ENCODE data around the gene SLX1A. TPM values are rescaled to one million over a fixed set of nuclear protein-coding genes. Genes with fewer than 3 reads are reported as not detected.

The SLX1A gene
- total RNA-seq, 1 experiment from 2014 or later, result 37.1 TPM

- no TSS peak for BruUV-seq (replicated peaks)
- no peak for TF ChIP-seq CTCF (IDR thresholded peaks at IDR 0.05; ENCODE audit: unreplicated experiment)
- DNase-seq (ENCODE audit: unreplicated experiment), result no peak
- H3K9me3 Mint-ChIP-seq (ENCODE audit: unreplicated experiment), result no peaks in the 10 kb centered on the region
- H3K27me3 Mint-ChIP-seq (ENCODE audit: insufficient read depth, unreplicated experiment), result no peaks in the 10 kb centered on the region
- CTCF ChIA-PET, result interaction anchor here (0.6 kb wide), 1 partner anchor 1479 kb away, joined by 3 read pairs; no protein-coding TSS in a partner anchor
- H3K4me1 Mint-ChIP-seq (ENCODE audit: insufficient read depth, unreplicated experiment), result no peaks in the 10 kb centered on the region
- intact Hi-C loops (cut with micrococcal nuclease), result no loop called here
- POLR2A ChIA-PET, result no interaction called here
- H3K27ac Mint-ChIP-seq (ENCODE audit: low read depth, unreplicated experiment), result no peak overlapping the region
- H3K4me3 Mint-ChIP-seq (ENCODE audit: unreplicated experiment), result no peak overlapping the region
- H3K36me3 Mint-ChIP-seq (ENCODE audit: insufficient read depth, unreplicated experiment), result no peaks in the 10 kb centered on the region
These were observed 12.9 kb upstream of the SLX1A start for GRCh38 chr16:30180741-30181140.

GRCh38 chr16:30183233-30184095 is 10.2 kb upstream of the SLX1A start, which contains the start of gene CORO1A:
CORO1A (plus strand) TSS chr16:30183602; CDS start chr16:30185210, 1,608 bp downstream.
- CTCF ChIA-PET, result interaction anchor here (0.7 kb wide), 1 partner anchor 71 kb away, joined by 5 read pairs; no protein-coding TSS in a partner anchor
- TF ChIP-seq CTCF (IDR thresholded peaks at IDR 0.05; ENCODE audit: unreplicated experiment), result no peak

GRCh38 chr16:30184096-30184890 is 9.4 kb upstream of the SLX1A start:
- H3K4me3 Mint-ChIP-seq (ENCODE audit: unreplicated experiment), result peak overlapping the region; percentile 46
- H3K36me3 Mint-ChIP-seq (ENCODE audit: insufficient read depth, unreplicated experiment), result no peaks in the 10 kb centered on the region
- ChIA-PET POLR2A (interaction anchor here (1.5 kb wide), 1 partner anchor 64 kb away, joined by 4 read pairs; no protein-coding TSS in a partner anchor), CTCF (no interaction called here)
- no TSS peak for BruUV-seq (replicated peaks)
- no peaks in the 10 kb centered on the region for H3K9me3 Mint-ChIP-seq (ENCODE audit: unreplicated experiment)
- no peak for TF ChIP-seq CTCF (IDR thresholded peaks at IDR 0.05; ENCODE audit: unreplicated experiment)
- intact Hi-C loops (cut with micrococcal nuclease), result no loop called here
- H3K27me3 Mint-ChIP-seq (ENCODE audit: insufficient read depth, unreplicated experiment), result no peaks in the 10 kb centered on the region
- H3K27ac Mint-ChIP-seq (ENCODE audit: low read depth, unreplicated experiment), result no peak overlapping the region
- DNase-seq (ENCODE audit: unreplicated experiment), result peak; percentile 40
- peaks cover 4% of the 10 kb centered on the region for H3K4me1 Mint-ChIP-seq (ENCODE audit: insufficient read depth, unreplicated experiment)

More at GRCh38 chr16:30183233-30184095, 10.2 kb upstream of the SLX1A start, which contains the start of gene CORO1A:
- Mint-ChIP-seq H3K27ac (ENCODE audit: low read depth, unreplicated experiment) (peak within 1 kb of the TSS; percentile 19), H3K36me3 (ENCODE audit: insufficient read depth, unreplicated experiment) (no peaks in the 10 kb centered on the region), H3K9me3 (ENCODE audit: unreplicated experiment) (no peaks in the 10 kb centered on the region), H3K27me3 (ENCODE audit: insufficient read depth, unreplicated experiment) (no peaks in the 10 kb centered on the region), H3K4me3 (ENCODE audit: unreplicated experiment) (peak within 1 kb of the TSS; percentile 72), H3K4me1 (ENCODE audit: insufficient read depth, unreplicated experiment) (peaks cover 4% of the 10 kb centered on the region)
- POLR2A ChIA-PET, result interaction anchor here (0.7 to 1.5 kb wide), 7 partner anchors 18 to 130 kb away, joined by 3 to 7 read pairs (median 3); partner anchors contain the start of gene ALDOA
- intact Hi-C loops (cut with micrococcal nuclease), result no loop called here
- no TSS peak for BruUV-seq (replicated peaks)
- DNase-seq (ENCODE audit: unreplicated experiment), result peak; percentile 79

All from MCF 10A (cell line).